Stimulated activated CD4-positive, alpha-beta T cell treated with anti-CD3 and anti-CD28 coated beads, TNF-alpha, amount 100 ng/mL, for 48 hours (primary cell): ENCODE results near the gene BICD1.

Experiments
- DNase-seq, 3 donors: peaks; one replicate each; pipeline ENCODE4 v3.0.0-alpha.2; 2020; ENCODE audit warnings: low read depth in 3 of 3

BICD1 gene

GRCh38 chr12:32344047-32344446 lies 237.4 kb downstream of the BICD1 start:
- DNase-seq: no peak

- no peak for DNase-seq
Observed at GRCh38 chr12:32353540-32353939, 246.9 kb downstream of the BICD1 start.

DNA sequence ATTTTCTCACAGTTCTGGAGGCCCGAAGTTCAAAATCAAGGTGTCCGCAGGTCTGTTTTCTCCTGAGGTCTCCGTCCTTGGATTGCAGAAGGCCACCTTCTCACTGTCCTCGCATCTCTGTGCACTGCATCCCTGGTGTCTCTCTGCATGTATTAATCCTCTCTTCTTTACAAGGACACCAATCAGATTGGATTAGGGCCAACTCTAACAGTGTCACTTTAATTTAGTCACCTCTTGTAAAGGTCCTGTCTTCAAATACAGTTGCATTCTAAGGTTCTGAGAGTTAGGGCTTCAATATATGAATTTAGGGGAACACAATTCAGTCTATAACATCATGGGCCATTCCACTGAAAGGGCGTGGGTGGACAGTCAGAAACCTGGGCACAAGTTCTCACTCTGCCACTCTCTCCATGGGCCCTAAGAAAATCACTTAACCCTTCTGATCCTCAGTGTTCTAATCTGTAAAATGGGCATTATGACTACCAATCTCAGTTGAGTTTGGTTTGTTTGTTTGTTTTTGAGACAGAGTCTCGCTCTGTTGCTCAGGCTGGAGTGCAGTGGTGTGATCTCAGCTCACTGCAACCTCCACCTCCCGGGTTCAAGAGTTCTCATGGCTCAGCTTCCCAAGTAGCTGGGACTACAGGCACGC lies 251.1 kb downstream of the BICD1 start:
- DNase-seq: no peak

GRCh38 chr12:32360956-32361355 lies 254.3 kb downstream of the BICD1 start:
- DNase-seq: no peak

GRCh38 chr12:32362892-32363291 lies 256.2 kb downstream of the BICD1 start:
- DNase-seq: no peak

GRCh38 chr12:32365473-32366064 lies 258.9 kb downstream of the BICD1 start:
- peak in 2 of 3 donors; percentile 9 to 11 for DNase-seq

DNA sequence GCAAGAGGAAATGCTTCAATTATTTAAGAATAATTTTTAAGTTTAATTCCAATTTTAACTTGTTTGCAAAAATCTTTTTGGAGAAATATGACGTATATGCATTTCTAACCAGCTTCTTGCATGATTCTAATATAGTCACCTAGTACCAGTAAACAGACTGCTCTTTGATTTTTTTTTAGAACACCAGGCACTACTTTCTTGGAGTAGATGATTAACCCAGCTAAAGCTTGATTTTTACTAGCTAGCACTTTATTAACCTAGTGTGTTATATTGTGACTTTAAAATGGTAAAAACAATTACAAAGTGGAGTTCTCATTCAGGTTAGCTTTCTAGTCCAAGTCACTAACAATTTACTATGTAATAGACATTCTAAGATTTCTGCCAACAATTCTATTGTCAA lies 260.1 kb downstream of the BICD1 start:
- DNase-seq: no peak

DNA sequence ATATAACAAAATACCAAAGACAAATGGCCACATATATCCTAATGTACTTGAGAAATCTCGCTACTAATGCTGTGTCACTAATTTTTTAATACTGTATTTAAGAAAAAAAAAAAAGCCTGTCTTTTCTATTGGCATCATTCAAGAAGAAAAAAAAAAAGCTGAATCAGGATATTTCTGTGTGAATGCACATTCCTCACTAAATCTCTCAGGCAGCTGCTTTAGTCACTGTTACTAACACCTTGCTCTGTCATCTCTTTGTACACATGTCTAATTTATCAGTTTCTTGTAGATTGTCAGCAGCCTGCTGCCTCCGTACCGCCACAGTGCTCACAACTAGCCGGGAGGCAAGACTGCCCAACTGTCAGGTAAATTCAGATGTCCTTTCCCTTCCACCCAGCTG lies 260.7 kb downstream of the BICD1 start:
- DNase-seq: no peak

DNA sequence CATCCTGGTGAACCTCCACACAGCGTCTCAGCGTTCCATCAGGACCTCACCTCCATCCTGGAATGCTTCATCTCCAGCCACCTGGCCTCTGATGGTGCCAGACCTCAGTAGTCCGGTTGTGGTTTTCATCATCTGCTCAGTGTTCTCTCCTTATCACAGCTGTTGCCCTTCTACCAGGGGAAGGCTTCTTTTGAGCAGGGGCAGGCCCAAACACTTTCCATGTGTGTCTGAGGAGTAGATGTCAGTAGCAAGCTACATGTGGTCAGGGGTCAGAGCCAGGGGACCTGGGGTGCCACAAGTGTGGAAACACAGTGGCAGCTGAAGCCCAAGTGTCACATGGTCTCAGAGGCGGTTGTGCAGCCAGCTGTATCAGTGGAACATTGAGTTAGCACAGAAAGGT lies 262.6 kb downstream of the BICD1 start:
- no peak for DNase-seq

DNA sequence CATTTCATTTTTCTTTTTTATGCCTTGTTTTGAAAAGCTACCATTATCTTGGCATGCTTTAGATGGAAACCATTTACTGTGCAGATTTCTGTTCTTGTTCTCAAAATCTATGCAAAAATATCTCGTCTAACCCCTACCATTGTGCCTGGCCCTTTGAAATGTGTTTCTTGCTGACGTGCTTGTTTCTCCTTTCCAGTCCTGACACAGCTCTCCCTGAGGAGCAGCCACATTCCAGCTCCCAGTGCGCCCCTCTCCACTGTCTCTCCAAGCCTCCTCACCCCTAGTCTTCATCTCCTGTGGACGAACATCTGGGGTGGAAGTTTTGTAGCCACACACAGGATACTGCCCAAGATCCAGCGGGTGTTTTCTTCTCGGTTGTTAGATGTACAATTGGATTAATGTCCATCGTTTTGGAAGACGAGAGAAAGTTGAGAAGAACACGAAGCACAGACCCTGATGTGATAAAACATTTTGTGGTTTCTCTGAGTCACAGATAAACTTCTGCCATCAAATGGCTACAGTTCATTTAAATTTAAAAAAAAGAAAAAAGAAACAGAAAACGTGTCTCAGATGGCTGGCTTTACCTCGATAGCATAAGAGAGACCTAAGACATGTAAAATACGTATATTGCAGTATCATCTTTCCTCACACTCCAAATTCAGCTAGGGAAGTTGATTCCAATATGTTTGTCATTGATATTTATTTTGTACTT lies 270.9 kb downstream of the BICD1 start:
- no peak for DNase-seq

DNA sequence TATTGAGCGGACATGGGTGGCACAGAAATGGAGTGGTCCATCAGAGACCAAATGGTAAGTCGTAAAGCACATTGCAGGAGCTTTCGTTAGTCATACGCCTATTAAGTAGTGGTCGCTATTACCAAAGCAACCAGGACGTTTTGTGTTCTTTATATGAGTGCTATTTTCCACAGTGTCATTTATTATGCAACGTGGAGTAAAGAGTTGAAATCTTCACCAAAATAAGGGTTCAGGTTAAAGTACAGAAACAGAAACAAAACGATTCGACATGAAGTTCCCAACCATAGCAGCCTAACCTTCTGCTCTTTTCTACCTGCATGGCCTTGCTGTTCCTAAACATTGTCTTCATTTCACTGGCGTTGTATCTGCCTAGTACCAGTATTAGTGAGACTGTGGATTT lies 272.6 kb downstream of the BICD1 start:
- no peak for DNase-seq

DNA sequence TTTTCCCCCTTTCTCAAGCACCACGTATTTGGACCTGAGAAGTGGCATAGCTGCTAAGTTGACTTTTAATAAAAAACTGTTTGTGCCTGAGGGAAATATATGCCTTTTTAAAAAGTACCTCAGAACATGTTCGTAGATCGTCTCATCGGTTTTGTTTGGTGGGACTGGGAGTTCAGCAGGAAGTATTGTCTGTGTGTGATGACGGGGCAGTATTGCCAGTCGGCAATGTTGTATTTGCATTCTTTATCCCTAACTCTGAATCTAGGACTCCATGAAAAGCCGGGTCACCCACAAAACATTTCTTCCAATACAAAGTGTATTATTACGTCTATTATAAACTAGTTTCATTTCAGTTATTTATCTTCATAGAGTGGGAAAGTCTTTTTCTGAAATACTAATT lies 273.0 kb downstream of the BICD1 start:
- no peak for DNase-seq

DNA sequence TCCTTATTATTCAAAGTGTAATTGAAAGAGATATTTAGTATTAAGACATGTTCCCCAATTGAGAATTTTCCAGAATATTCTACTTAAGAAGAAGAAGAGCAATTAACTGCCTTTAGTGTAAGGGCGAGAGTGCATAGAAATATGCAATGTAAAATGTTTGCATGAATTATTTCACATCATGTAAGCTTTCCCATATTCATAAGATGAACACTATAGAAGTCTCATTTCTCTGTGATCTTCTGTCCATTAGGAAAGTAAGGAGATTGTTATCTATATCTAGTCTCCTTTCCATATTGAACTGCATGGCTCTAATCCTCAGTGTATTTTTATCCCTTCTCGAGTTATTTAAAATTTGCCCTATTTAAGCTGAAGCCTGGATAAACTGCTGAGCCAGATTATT lies 275.6 kb downstream of the BICD1 start:
- no peak for DNase-seq

DNA sequence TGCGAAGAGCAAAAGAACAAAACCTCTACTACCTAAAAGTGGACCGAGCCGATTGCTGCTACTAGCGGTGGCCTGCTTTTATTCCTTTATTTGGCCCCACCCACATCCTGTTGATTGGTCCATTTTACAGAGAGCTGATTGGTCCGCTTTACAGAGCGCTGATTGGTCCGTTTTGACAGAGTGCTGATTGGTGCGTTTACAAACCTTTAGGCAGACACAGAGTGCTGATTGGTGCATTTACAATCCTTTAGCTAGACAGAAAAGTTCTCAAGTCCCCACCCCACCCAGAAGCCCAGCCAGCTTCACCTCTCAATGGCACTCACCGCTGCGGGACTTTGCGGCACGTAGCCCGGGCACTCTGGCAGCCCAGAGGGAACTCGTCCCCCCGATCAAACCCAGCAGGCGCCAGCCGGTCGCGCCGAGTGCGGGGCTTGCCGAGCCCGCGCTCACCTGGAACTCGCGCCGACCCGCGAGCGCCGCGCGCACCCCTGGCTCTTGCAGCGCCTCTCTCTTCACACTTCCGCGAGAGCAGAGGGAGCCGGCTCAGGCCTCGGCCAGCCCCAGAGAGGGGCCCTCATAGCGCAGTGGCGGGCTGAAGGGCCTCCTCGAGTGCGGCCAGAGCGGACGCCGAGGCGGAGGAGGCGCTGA lies 284.0 kb downstream of the BICD1 start:
- peak in 1 of 3 donors; percentile 21 for DNase-seq

DNA sequence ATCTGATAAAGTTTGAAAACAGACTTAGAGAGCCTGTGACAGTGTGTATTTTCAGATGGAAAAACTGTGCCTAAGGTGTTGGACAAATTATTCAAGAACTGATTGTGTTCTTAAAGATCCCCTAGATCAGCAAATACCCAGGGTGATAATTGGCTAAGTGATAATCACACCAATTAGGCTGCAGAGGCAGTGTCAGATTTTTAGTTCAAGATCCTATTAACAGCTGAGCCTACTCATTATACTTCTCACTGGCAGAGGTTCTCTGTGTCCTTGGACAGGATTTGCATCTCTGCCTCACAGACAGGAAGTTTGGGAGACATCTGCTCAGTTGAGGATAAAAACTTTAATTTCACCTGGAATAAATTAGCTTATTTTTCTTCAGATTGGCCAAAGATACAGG lies 288.4 kb downstream of the BICD1 start:
- DNase-seq: no peak

- DNase-seq: no peak
Observed at GRCh38 chr12:32397696-32398095, 291.0 kb downstream of the BICD1 start.

GRCh38 chr12:32398181-32398580 lies 291.5 kb downstream of the BICD1 start:
- no peak for DNase-seq

DNA sequence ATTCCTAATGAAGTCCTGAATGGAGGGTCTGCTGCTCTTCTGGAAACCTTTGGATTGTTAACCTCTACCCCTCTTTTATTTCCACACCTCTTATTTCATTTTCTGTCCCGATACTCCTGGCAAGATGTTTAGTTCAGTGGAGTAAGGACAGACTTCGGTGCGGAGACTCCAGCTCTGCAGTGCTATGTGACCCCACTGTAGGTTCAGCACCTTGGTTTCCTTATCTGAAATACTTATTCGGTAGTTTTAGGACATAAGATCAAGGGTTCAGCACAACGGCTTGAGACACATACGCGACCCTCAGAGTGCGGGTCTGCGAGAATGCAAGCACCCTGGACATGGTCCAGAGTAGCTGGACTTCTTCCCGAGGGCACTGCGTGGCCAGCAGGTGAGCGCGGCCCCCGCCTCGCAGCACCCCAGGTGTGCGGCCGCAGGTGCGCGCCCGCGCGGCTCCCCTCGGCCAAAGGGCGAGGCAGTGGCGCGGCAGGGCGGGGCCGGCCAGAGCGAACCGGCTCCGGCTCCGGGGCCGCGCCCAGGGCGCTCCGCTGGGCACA lies 292.2 kb downstream of the BICD1 start:
- no peak for DNase-seq

DNA sequence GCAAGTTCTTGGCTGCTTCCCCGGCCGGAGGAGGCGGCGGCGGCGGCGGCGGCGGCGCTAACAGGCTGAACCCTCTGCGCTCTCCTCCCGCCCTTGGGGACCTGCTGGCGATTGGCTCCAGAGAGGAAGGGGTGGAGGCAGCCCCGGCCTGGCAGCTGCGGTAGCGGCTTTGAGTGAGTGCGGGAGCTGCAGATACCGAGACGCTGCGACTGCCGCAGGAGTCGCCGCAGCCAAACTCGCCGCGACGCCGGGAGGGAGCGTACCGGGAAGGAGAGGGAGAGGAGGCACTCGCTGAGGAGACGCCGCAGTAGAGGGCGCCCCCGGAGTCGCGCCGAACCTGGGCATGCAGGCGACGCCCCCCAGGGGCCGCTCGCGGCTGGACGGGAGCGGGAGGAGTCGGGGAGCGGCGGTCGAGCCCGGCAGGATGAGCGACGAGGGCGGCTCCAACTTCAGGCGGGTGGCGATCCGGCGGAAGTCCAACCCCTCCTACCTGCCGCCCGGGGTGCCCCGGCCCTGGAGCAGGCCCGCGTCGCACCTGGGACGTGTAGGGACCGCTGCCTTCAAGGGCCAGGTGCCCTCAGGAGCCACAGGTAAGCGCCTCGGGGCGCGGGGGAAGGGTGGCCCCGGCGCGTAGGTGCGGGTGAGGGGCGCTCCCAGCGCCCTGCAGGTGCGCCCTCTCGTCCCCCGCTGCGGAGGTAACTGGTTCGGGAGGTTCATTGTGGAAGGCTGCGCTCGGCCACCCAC lies 292.9 kb downstream of the BICD1 start, which contains the start of gene FGD4:
FGD4 (plus strand) TSS at position 189 of the 744 bp plus-strand sequence.
- peak in 1 of 3 donors; percentile 39 for DNase-seq

DNA sequence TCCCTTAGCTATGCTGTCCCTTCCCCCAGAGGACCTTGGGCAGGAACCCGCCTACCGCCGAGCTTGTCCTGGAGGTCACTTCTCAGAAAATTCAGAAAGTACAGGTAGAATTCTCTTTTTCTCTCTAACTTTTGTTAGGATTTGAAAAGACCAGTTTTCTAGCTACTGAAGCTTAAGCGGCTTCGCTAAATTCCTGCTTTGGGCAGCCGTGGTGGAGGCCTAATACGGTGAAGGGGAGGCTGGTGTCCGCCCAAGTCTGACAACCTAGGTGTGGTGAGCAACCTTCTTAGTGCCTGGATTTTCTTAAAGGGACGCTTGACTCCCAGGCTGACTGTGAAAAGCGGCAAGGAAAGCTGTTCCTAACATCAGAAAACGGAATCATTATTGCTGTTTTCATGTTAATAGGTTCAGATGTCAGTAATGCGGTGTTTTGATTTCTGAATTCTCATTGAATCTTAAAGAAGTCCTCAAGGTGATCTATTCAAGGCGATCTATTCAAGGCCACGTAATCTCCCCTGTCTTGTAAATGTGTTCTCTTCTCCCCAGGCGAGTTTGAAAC lies 293.5 kb downstream of the BICD1 start:
- no peak for DNase-seq

- no peak for DNase-seq
Observed at GRCh38 chr12:32400866-32401265, 294.2 kb downstream of the BICD1 start.
